Aorta (tissue), 5 donors: ENCODE results near the gene SERPINA9. TPM values are rescaled to one million over a fixed set of nuclear protein-coding genes. Genes with fewer than 3 reads are reported as not detected.
"Not testable (repeated sequence)": the region's sequence is repeated elsewhere in the genome, so short reads cannot be mapped to it uniquely, and the experiment has no call there.

Source experiments
- ATAC-seq: fragments of 200-7000 bp; cut with Tn5 transposase; one replicate; pipeline ENCODE4 v1.9.1; 2022; ENCODE audit warnings: moderate library complexity; ENCODE audit not compliant: low FRiP score
- DNase-seq, 2 donors: peaks; one replicate each; pipeline ENCODE4 v3.0.0-alpha.2; 2020
- H3K27ac ChIP-seq, 2 donors: one replicate each; pipeline ENCODE4 v1.5.1; 2013; ENCODE audit warnings: low read length in 2 of 2, mild to moderate bottlenecking in 2 of 2, moderate library complexity in 2 of 2, control low read depth in 1 of 2, inconsistent platforms in 1 of 2, low read depth in 1 of 2
- H3K27me3 ChIP-seq, 2 donors: one replicate each; pipeline ENCODE4 v1.6.1; 2013; ENCODE audit warnings: control low read depth in 1 of 2, low read length in 1 of 2, mild to moderate bottlenecking in 1 of 2, moderate library complexity in 1 of 2; ENCODE audit not compliant: insufficient read depth in 2 of 2, control insufficient read depth in 1 of 2
- H3K36me3 ChIP-seq, 2 donors: one replicate each; pipeline ENCODE4 v1.6.1; 2013; ENCODE audit warnings: control low read depth in 1 of 2, low read length in 1 of 2, mild to moderate bottlenecking in 1 of 2; ENCODE audit not compliant: insufficient read depth in 2 of 2, control insufficient read depth in 1 of 2
- H3K4me1 ChIP-seq, 2 donors: one replicate each; pipeline ENCODE4 v1.6.1; 2013; ENCODE audit warnings: low read length in 2 of 2, control low read depth in 1 of 2, mild to moderate bottlenecking in 1 of 2, moderate library complexity in 1 of 2; ENCODE audit not compliant: insufficient read depth in 2 of 2, control insufficient read depth in 1 of 2
- H3K4me3 ChIP-seq, 2 donors: one replicate each; pipeline ENCODE4 v1.5.1; 2013; ENCODE audit warnings: low read length in 2 of 2, control low read depth in 1 of 2, mild to moderate bottlenecking in 1 of 2
- H3K9me3 ChIP-seq: one replicate; pipeline ENCODE4 v1.6.1; 2013; ENCODE audit warnings: mild to moderate bottlenecking, low read length; ENCODE audit not compliant: control insufficient read depth
- WGBS, 2 donors: extraction: QIAGEN DNeasy Blood & Tissue Kit; methylation state at CpG; one replicate each; pipeline ENCODE4 v1.1.7; 2013; 5-methylcytosine and 5-hydroxymethylcytosine counted together
- intact Hi-C, 2 donors: fragments of 100-400 bp; cut with DNase I; formaldehyde crosslinking; loops; one replicate each; pipeline versions ENCODE4 v1.14.2 to v1.15.0; 2022
- polyA plus RNA-seq, 2 donors: library from polyadenylated mRNA; stranded (reverse); fragments of 200-250 nt; gene quantifications; one replicate each; pipeline ENCODE4 v1.2.3, GENCODE V29; 2013
- total RNA-seq, 2 donors: library from RNA; stranded (reverse); fragmentation: NEBNext Ultra II Directional; extraction: Animal tissue kit (Norgen Biotek cat#: 25700); gene quantifications; one replicate each; pipeline ENCODE4 v1.2.1, GENCODE V29; 2021
- donor health status: healthy with polysubstance abuse.
- donor health status: Bipolar disorder and iron deficiency.
- donor health status: DM: no; HTN: no; CAD: no.
- donor health status: DM: no; HTN: no; CAD: no.
- donor health status: DM: yes; HTN: yes; CAD: no.

Gene SERPINA9
- total and polyA plus RNA-seq, 4 donors: not detected

DNA sequence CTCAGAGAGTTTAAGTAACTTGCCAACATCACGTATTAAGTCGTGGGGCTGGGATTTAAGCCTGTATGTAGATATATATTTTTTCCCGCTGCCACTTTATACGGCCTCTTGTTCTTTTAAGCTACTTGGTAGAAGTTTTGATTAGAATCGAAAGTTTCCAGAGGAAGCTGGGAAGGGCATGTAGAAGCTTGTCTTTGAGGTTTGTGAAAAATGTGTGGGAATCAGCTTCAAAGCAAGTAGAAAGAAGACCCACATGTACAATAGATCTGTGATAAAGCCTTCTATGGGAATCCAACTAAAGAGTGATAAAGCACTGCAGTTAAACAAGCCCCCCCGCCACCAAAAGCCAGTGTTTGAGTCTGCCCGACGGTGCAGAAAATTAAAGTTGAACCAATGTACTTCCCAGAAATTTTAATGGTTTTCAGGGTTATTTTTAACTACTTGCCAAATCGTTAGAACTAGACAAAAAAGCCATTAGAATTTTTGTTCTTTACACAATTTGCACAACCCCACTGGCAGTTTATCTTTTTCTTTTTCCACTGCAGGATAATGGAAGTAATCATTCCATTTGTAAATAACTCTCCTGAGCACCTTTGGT lies 48.9 kb downstream of the SERPINA9 start:
- no peak for ATAC-seq
- H3K27me3 ChIP-seq: no peaks in the 10 kb centered on the region
- intact Hi-C loops: no loop called here
- 77 to 80% methylated on average over 9 of the region's 9 CpGs for WGBS, 2 donors
- H3K4me1 ChIP-seq: no peaks in the 10 kb centered on the region
- H3K36me3 ChIP-seq: no peaks in the 10 kb centered on the region
- DNase-seq: no peak
- H3K4me3 ChIP-seq: no peak overlapping the region
- no peak overlapping the region for H3K27ac ChIP-seq
- H3K9me3 ChIP-seq: no peaks in the 10 kb centered on the region

GRCh38 chr14:94426526-94426925 lies 49.5 kb downstream of the SERPINA9 start:
- Histone ChIP-seq H3K4me3 (no peak overlapping the region), H3K27me3 (no peaks in the 10 kb centered on the region), H3K36me3 (no peaks in the 10 kb centered on the region), H3K9me3 (no peaks in the 10 kb centered on the region), H3K4me1 (no peaks in the 10 kb centered on the region), H3K27ac (no peak overlapping the region)
- WGBS, 2 donors: 77 to 84% methylated on average over 4 of the region's 4 CpGs
- ATAC-seq (no peak), DNase-seq (no peak)
- intact Hi-C loops: no loop called here

- WGBS, 2 donors: 69 to 71% methylated on average over 3 of the region's 3 CpGs
- Histone ChIP-seq H3K9me3 (no peaks in the 10 kb centered on the region), H3K4me3 (no peak overlapping the region), H3K4me1 (no peaks in the 10 kb centered on the region), H3K36me3 (no peaks in the 10 kb centered on the region), H3K27ac (no peak overlapping the region), H3K27me3 (no peaks in the 10 kb centered on the region)
- DNase-seq (no peak), ATAC-seq (no peak)
- intact Hi-C loops: loop anchor here in 1 of 2 donors (5.0 kb wide), 1 partner anchor 63 kb away; no protein-coding TSS in a partner anchor
Measured at GRCh38 chr14:94424371-94424770, 51.6 kb downstream of the SERPINA9 start.

GRCh38 chr14:94423453-94424056 lies 52.4 kb downstream of the SERPINA9 start:
- peak; percentile 79 to 87 for DNase-seq
- H3K9me3 ChIP-seq: no peaks in the 10 kb centered on the region
- no peaks in the 10 kb centered on the region for H3K27me3 ChIP-seq
- H3K27ac ChIP-seq: no peak overlapping the region
- no peak for ATAC-seq
- WGBS, 2 donors: 11 to 13% methylated on average over 13 of the region's 13 CpGs
- intact Hi-C loops: loop anchor here in 1 of 2 donors (5.0 kb wide), 1 partner anchor 64 kb away; no protein-coding TSS in a partner anchor
- H3K4me3 ChIP-seq: no peak overlapping the region
- H3K4me1 ChIP-seq: no peaks in the 10 kb centered on the region
- no peaks in the 10 kb centered on the region for H3K36me3 ChIP-seq

DNA sequence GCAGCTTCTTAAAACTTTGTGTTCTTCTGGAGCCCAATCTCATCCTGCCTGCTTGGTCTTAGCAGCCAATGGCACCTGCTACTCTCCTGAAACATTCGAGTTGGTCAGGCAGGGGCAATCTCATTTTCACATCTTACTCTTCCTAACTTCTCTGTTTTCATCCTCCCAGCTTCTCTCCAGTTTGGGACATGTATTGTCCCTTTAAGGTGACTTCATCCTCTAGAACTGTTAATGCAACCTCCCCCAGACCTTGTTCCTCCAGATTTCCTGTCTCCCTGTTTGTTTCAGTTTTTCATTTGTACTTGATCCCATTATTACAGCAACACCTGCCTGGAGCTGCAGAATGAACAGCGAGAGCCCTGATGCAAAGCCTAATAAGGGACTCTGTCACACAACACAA lies 54.7 kb downstream of the SERPINA9 start:
- WGBS, 2 donors: 75 to 76% methylated on average over 2 of the region's 2 CpGs
- Histone ChIP-seq H3K27me3 (no peaks in the 10 kb centered on the region), H3K4me3 (no peak overlapping the region), H3K9me3 (no peaks in the 10 kb centered on the region), H3K4me1 (no peaks in the 10 kb centered on the region), H3K27ac (no peak overlapping the region), H3K36me3 (no peaks in the 10 kb centered on the region)
- DNase-seq (no peak), ATAC-seq (no peak)
- intact Hi-C loops: loop anchor here in 1 of 2 donors (5.0 kb wide), 1 partner anchor 66 kb away; no protein-coding TSS in a partner anchor

- H3K9me3 ChIP-seq, H3K27me3 ChIP-seq, H3K4me3 ChIP-seq, H3K27ac ChIP-seq, intact Hi-C loops, DNase-seq, ATAC-seq, H3K36me3 ChIP-seq, H3K4me1 ChIP-seq: not testable (repeated sequence)
- WGBS, 2 donors: 79 to 91% methylated on average over 3 of the region's 3 CpGs
Measured at GRCh38 chr14:94417497-94418205, 58.3 kb downstream of the SERPINA9 start.

Other genes starting within 250 kb of the SERPINA9 start
- not detected for gene SERPINA10, start 182.9 kb downstream of the SERPINA9 start, total RNA-seq
- not detected for gene SERPINA10, start 182.9 kb downstream of the SERPINA9 start, polyA plus RNA-seq
- gene SERPINA6, start 152.9 kb downstream of the SERPINA9 start, total RNA-seq: not detected
- gene SERPINA6, start 152.9 kb downstream of the SERPINA9 start, polyA plus RNA-seq: not detected
- not detected for gene SERPINA2, start 109.5 kb downstream of the SERPINA9 start, total RNA-seq
- gene SERPINA2, start 109.5 kb downstream of the SERPINA9 start, polyA plus RNA-seq: not detected
- gene SERPINA1, start 87.6 kb downstream of the SERPINA9 start, total RNA-seq: 10 to 100 TPM; 17.8 to 23.1 TPM
- gene SERPINA1, start 87.6 kb downstream of the SERPINA9 start, polyA plus RNA-seq: 10 to 100 TPM in 1 of 2 donors, 1 to 10 TPM in 1; 3.5 to 29.8 TPM
- gene SERPINA11, start 23.4 kb downstream of the SERPINA9 start, total RNA-seq: not detected
- not detected for gene SERPINA11, start 23.4 kb downstream of the SERPINA9 start, polyA plus RNA-seq
- not detected for gene SERPINA12, start 33.3 kb upstream of the SERPINA9 start, total RNA-seq
- gene SERPINA12, start 33.3 kb upstream of the SERPINA9 start, polyA plus RNA-seq: not detected
- gene SERPINA4, start 85.2 kb upstream of the SERPINA9 start, total RNA-seq: not detected
- not detected for gene SERPINA4, start 85.2 kb upstream of the SERPINA9 start, polyA plus RNA-seq
- 1 to 10 TPM; 2.3 to 9.0 TPM for gene SERPINA5, start 105.2 kb upstream of the SERPINA9 start, total RNA-seq
- under 1 TPM in 1 of 2 donors, not detected in 1; 0.13 TPM for gene SERPINA5, start 105.2 kb upstream of the SERPINA9 start, polyA plus RNA-seq
- 100 to 1,000 TPM; 200 to 220 TPM for gene SERPINA3, start 136.2 kb upstream of the SERPINA9 start, total RNA-seq
- gene SERPINA3, start 136.2 kb upstream of the SERPINA9 start, polyA plus RNA-seq: 100 to 1,000 TPM in 1 of 2 donors, 10 to 100 TPM in 1; 53.2 to 117 TPM